SK-N-SH (cell line): Measurements from ENCODE around the gene CPTP.

Source experiments
- CTCF ChIP-seq: fragments of 200-600 bp; sonication (generic); IDR thresholded peaks from 2 replicates; pipeline ENCODE4 v1.6.1; 2017; ENCODE audit warnings: antibody characterized with exemption, mild to moderate bottlenecking, moderate library complexity
- GABPA ChIP-seq: IDR thresholded peaks from 2 replicates; pipeline ENCODE4 v1.4.0; 2012; ENCODE audit warnings: low read depth, mild to moderate bottlenecking
- NFIC ChIP-seq: IDR thresholded peaks from 2 replicates; pipeline ENCODE4 v1.4.0; 2012; ENCODE audit warnings: borderline replicate concordance
- POLR2AphosphoS5 ChIP-seq: IDR thresholded peaks from 2 replicates; pipeline ENCODE4 v1.6.1; 2012; ENCODE audit warnings: low read depth, low read length
- RFX5 ChIP-seq: IDR thresholded peaks from 2 replicates; pipeline ENCODE4 v1.6.1; 2012; ENCODE audit warnings: mild to moderate bottlenecking, improper control_type of control experiment, low read length
- SIN3A ChIP-seq: IDR thresholded peaks from 2 replicates; pipeline ENCODE4 v1.6.1; 2012; ENCODE audit warnings: low read depth, mild to moderate bottlenecking, low read length, moderate library complexity, borderline replicate concordance
- TCF12 ChIP-seq: IDR thresholded peaks from 2 replicates; pipeline ENCODE4 v1.4.0; 2012
- YY1 ChIP-seq: IDR thresholded peaks from 2 replicates; pipeline ENCODE4 v1.4.0; 2012; ENCODE audit warnings: low read depth, mild to moderate bottlenecking
- TF ChIP-seq, protein P1 (sequence below): fragments of 150-350 bp; IDR thresholded peaks from 2 replicates; pipeline ENCODE4 v1.6.1; 2017; ENCODE audit warnings: antibody characterized with exemption, low read length, low read depth, borderline replicate concordance

GRCh38 chr1:1356166-1356795 is 31.7 kb downstream of the CPTP start:
- TF ChIP-seq GABPA (no peak), CTCF (no peak), RFX5 (no peak), NFIC (no peak), SIN3A (no peak), YY1 (no peak), POLR2AphosphoS5 (no peak), TCF12 (no peak)
- TF ChIP-seq, protein P1, sequence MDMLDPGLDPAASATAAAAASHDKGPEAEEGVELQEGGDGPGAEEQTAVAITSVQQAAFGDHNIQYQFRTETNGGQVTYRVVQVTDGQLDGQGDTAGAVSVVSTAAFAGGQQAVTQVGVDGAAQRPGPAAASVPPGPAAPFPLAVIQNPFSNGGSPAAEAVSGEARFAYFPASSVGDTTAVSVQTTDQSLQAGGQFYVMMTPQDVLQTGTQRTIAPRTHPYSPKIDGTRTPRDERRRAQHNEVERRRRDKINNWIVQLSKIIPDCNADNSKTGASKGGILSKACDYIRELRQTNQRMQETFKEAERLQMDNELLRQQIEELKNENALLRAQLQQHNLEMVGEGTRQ = no peak
